Fibroblast of pulmonary artery (primary cell): ENCODE measurements around the gene LCNL1.

ENCODE experiments used
- DNase-seq: peaks from one replicate; pipeline ENCODE4 v3.0.0-alpha.2; 2010; ENCODE audit warnings: low read depth
- H3K4me3 ChIP-seq: replicated peaks from 2 replicates; pipeline ENCODE4 v1.5.1; 2011; ENCODE audit warnings: low read depth, mild to moderate bottlenecking, control low read depth, low read length, moderate library complexity
- CTCF ChIP-seq: IDR thresholded peaks from 2 replicates; pipeline ENCODE4 v1.5.1; 2011; ENCODE audit warnings: mild to moderate bottlenecking, control low read depth, low read length, inconsistent platforms; ENCODE audit errors: missing control alignments

LCNL1 gene

GRCh38 chr9:137027369-137028262 lies 44.8 kb downstream of the LCNL1 start, which contains the start of gene ABCA2:
Gene ABCA2 (minus strand): TSS chr9:137028237. CDS start chr9:137028140, 97 bp downstream.
- peak; percentile 14 for DNase-seq
- TF ChIP-seq CTCF: no peak
- H3K4me3 ChIP-seq: peak within 1 kb of the TSS; percentile 52

GRCh38 chr9:137028263-137029057 lies 45.7 kb downstream of the LCNL1 start:
- peak overlapping the region; percentile 52 for H3K4me3 ChIP-seq
- TF ChIP-seq CTCF: peak; percentile 30
- peak; percentile 21 for DNase-seq

DNA sequence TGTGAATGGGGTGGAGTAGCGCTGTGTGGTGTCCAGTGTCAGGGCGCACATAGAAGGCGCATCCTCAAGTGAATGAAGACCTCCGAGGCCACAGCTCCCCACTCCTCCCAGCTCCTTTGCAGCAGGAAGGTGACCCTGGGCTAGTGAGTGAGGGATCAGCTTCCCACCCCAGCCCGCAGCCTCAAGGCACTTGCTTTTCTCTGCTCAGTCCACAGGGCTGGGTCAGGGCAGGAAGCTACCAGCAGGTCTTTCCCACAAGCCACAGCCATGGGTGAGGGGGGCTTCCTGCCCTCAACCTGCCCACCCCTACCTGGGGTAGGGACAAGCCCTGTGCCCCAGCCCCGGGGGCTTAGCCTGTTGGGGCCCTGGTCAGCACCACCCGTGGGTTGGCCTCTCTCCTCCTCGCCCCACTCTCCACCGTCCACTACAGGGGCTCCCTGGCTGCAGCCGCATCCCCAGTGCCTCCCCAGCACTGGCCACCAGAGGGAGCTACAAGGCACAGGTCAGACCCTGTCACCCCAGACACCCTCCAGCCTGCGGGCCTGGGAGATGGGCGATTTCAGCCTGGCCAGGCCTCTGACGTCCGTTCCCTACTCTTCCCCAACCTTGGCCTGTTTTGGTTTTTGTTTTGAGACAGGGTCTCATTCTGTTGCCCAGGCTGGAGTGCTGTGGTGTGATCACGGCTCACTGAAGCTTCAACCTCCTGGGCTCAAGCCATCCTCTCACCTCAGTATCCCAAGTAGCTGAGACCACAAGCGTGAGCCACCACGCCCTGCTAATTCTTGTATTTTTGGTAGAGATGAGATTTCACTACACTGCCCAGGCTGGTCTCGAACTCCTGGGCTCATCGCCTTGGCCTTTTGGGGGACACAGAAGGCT lies 46.5 kb downstream of the LCNL1 start:
- H3K4me3 ChIP-seq: no peak overlapping the region
- DNase-seq: peak; percentile 56

DNA sequence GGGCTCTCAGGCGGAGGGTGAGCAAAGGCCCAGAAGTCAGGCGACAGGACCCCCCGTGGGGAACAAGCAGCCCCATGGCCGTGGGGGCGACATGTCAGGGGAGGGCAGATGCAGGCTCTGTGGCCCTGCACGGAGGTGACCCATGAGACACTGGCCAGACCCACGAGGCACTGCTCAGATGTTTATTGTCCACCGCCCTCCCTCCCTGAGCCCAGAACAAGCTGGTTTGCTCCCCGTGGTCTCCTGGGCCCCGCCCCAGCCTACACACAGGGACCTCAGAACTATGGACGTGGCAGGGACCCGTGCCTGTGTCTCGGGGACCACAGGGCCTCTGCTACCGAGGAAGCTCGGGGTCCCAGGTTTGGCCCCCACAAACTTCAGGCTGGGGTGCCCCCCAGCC lies 47.2 kb downstream of the LCNL1 start:
- no peak for DNase-seq
- no peak overlapping the region for H3K4me3 ChIP-seq
- no peak for TF ChIP-seq CTCF

More for the DNA sequence above, 46.5 kb downstream of the LCNL1 start:
- TF ChIP-seq CTCF: peak; percentile 87

DNA sequence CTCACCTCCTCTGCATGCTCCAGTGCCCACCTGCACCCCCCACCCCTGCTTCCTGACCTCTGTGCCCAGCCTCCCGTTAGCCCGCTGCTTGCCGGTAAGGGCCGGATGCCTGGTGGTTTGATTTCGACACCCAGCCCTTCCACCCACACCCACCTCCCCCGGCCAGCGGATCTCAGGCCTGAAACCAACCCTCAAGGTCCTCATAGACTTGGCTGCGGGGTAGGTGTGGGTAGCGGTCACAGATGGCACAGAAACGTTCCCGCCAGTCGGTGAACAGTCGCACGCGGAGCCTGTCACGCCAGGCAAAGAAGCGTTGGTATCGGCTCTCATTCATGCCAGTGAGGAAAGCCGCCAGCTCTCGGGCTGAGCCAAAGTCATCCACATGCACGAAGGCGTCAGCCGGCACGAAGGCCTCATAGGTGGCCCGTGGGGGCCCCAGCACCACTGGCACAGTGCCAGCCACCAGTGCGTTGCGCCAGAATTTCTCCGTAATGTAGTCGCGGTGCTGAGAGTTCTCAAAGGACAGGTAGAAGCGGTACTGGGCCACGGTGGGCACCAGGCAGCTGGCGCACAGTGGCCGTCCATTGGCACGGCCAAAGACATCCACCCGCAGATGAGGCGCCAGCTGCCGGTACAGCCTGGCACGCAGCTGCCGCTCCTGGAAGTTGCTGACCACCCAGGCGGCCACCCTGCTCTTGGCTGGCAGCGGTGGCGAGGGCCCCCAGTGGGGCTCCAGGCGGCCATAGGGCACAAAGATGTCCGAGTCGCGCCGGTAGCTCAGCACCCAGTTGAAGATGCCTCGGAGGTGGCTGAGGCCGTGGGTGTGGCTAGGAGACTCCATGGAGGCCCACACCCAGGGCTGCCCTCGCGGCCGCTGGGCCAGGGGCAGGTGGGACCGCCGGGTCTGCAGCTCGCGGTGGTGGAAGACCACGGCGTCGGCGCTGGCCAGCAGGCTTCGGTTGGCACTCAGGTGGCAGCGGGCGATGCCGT lies 48.0 kb downstream of the LCNL1 start:
- no peak overlapping the region for H3K4me3 ChIP-seq
- no peak for DNase-seq
- no peak for TF ChIP-seq CTCF
